ENCODE results near the gene NCOR1.

Gene NCOR1

DNA sequence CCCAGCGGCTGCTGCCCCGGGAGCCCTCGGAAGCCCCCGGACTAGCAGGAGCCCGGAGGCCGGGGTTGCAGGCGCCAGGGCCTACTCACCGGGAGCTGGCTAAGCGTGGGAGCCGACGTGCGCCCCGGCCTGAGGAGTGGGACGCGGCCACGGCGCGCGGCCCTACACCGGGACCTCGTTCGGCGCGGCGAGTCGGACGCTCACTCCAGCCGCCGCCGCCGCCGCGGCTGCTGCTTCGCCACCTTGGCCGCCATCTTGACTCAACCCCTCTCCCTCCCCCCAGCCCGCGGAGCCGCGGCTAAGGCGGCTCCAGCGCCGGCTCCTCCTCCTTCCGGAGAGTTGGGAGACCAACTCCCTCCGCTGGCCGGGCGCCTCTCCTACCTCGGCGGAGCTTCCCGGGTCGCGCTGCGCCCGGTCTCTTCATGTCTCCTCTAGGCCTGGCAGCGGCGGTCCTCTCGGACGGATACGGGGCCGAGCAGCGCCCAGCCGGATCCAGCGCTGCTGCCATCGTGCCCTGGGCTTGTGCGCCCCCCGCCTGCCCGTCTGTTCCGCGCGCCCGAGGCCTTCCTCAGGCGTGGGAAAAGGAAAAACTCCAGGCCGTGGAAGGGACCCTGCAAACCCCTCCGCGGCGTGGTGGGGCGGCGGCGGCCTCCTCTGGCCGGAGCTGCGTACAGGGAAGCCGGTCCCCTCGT is at the start of gene NCOR1:
Gene NCOR1 (minus strand): TSS at position 262 of the 692 bp plus-strand sequence. CDS start 20,965 bp downstream, outside the sequence.
- Histone ChIP-seq H3K9ac (ENCODE audit: low read length) (peak within 1 kb of the TSS; percentile 90), H3K36me3 (ENCODE audit: control insufficient read depth, low read depth, low read length) (no peaks in the 10 kb centered on the region), H3K27me3 (ENCODE audit: control insufficient read depth, insufficient read depth, low read length) (no peaks in the 10 kb centered on the region), H3K4me3 (ENCODE audit: low read length) (peak within 1 kb of the TSS; percentile 83), H3K4me1 (ENCODE audit: control insufficient read depth, low read depth, low read length) (peaks cover 8% of the 10 kb centered on the region), H3K9me3 (ENCODE audit: control insufficient read depth, low read depth, low read length) (no peaks in the 10 kb centered on the region), H3K27ac (ENCODE audit: low read length) (peak within 1 kb of the TSS; percentile 83)

DNA sequence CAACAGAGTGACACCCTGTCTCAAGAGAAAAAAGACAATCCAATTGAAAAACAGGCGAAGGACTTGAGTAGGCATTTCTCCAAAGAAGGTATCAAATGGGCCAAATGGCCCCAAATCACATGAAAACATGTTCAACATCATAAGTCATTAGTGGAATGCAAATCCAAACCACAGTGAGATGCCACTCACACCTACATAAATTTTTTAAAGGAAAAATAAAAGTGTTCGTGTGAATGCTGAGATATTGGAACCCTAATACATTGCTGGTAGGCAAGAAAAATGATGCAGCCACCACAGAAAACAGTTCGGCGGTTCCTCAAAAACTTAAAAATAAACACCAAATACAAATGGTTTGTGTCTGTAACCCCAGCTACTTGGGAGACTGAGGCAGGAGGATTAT is 46.9 kb upstream of the NCOR1 start:
- Histone ChIP-seq H3K9ac (ENCODE audit: low read length) (no peak overlapping the region), H3K9me3 (ENCODE audit: control insufficient read depth, low read depth, low read length) (no peaks in the 10 kb centered on the region), H3K36me3 (ENCODE audit: control insufficient read depth, low read depth, low read length) (no peaks in the 10 kb centered on the region), H3K27ac (ENCODE audit: low read length) (no peak overlapping the region), H3K27me3 (ENCODE audit: control insufficient read depth, insufficient read depth, low read length) (no peaks in the 10 kb centered on the region), H3K4me3 (ENCODE audit: low read length) (no peak overlapping the region), H3K4me1 (ENCODE audit: control insufficient read depth, low read depth, low read length) (no peaks in the 10 kb centered on the region)

DNA sequence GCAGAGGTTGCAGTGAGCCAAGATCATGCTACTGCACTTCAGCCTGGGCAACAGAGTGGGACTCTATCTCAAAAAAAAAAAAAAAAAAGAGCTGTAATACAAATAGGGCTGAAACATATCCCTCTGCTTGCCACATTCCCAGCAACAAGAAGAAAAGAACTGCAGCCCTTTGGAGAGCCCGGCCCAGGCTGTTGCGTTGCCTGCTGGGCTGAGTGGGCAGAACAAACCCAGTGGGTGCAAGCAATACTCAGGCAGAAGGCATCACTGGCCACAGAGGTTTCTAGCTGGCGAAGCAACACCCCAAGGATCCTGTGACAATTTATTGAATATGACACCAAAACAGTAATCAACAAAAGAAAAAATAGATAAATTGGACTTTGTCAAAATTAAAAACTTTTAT is 45.7 kb upstream of the NCOR1 start:
- Histone ChIP-seq H3K4me3 (ENCODE audit: low read length) (no peak overlapping the region), H3K9ac (ENCODE audit: low read length) (no peak overlapping the region), H3K9me3 (ENCODE audit: control insufficient read depth, low read depth, low read length) (no peaks in the 10 kb centered on the region), H3K4me1 (ENCODE audit: control insufficient read depth, low read depth, low read length) (no peaks in the 10 kb centered on the region), H3K36me3 (ENCODE audit: control insufficient read depth, low read depth, low read length) (no peaks in the 10 kb centered on the region), H3K27ac (ENCODE audit: low read length) (no peak overlapping the region), H3K27me3 (ENCODE audit: control insufficient read depth, insufficient read depth, low read length) (no peaks in the 10 kb centered on the region)

DNA sequence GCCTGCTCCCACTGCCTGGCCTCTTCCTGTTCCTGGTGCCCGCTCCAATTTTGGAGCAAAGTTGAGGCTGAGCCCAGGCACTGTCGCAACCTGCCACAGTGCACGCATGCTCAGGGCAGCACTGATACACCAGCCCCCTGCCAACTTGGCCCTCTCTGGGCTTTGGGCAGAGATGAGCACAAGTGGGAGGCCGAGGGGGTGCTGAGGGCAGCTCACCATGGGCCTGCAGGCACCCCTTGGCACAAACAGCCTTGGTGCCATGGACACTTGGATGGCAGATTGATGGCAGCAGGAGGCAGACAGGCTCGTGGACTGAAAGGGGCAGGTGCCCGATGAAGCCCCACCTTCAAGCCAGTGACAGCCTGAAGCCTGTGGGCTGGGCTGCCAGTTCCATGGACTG is 44.6 kb upstream of the NCOR1 start:
- Histone ChIP-seq H3K9ac (ENCODE audit: low read length) (no peak overlapping the region), H3K36me3 (ENCODE audit: control insufficient read depth, low read depth, low read length) (no peaks in the 10 kb centered on the region), H3K4me1 (ENCODE audit: control insufficient read depth, low read depth, low read length) (peaks cover 11% of the 10 kb centered on the region), H3K4me3 (ENCODE audit: low read length) (no peak overlapping the region), H3K27ac (ENCODE audit: low read length) (no peak overlapping the region), H3K9me3 (ENCODE audit: control insufficient read depth, low read depth, low read length) (no peaks in the 10 kb centered on the region), H3K27me3 (ENCODE audit: control insufficient read depth, insufficient read depth, low read length) (no peaks in the 10 kb centered on the region)

DNA sequence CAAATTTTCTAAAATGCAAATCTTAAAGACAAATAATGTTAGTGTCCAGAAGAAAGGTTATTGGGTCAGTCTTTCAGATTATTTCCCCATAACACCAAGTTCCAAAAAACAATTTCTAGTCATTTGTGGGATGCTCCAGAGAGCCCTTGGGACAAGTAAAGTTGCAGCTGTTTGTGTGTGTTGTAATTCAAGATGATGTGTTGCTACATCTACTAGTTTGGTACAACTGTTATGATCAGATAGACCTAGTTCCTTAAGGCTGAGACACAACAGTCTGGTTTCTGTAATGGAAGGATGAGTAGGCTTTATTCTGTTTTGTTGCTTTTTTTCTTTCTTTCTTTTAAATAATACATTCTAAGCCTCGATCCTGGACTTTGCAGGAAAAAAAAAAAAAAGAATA is 43.6 kb upstream of the NCOR1 start:
- Histone ChIP-seq H3K9me3 (ENCODE audit: control insufficient read depth, low read depth, low read length) (no peaks in the 10 kb centered on the region), H3K27ac (ENCODE audit: low read length) (no peak overlapping the region), H3K4me1 (ENCODE audit: control insufficient read depth, low read depth, low read length) (peaks cover 11% of the 10 kb centered on the region), H3K4me3 (ENCODE audit: low read length) (no peak overlapping the region), H3K36me3 (ENCODE audit: control insufficient read depth, low read depth, low read length) (no peaks in the 10 kb centered on the region), H3K9ac (ENCODE audit: low read length) (no peak overlapping the region), H3K27me3 (ENCODE audit: control insufficient read depth, insufficient read depth, low read length) (no peaks in the 10 kb centered on the region)

DNA sequence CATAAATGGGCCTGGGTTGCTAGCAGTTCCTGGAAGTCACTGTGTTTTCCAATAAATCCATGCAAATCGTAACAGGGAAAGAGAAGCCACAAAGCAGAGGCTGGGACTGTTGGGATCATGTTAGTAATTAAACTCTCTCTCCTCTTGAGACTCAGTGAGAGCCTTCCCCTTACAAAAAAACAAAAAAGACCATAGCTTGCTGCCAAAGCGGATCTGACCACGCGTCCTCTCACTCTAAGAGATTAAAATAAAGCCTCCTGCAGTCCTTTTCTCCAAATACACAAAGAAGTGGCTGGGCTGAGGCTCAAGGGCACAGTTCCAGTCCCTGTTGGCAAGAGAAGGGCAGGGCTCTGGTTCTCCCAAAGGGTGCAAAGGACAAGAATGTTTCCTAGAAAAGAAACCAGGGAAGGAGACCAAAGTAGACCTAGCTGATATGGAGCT is 40.2 kb upstream of the NCOR1 start:
- Histone ChIP-seq H3K4me1 (ENCODE audit: control insufficient read depth, low read depth, low read length) (peaks cover 11% of the 10 kb centered on the region), H3K36me3 (ENCODE audit: control insufficient read depth, low read depth, low read length) (no peaks in the 10 kb centered on the region), H3K27ac (ENCODE audit: low read length) (peak overlapping the region; percentile 0), H3K4me3 (ENCODE audit: low read length) (no peak overlapping the region), H3K9me3 (ENCODE audit: control insufficient read depth, low read depth, low read length) (no peaks in the 10 kb centered on the region), H3K27me3 (ENCODE audit: control insufficient read depth, insufficient read depth, low read length) (no peaks in the 10 kb centered on the region), H3K9ac (ENCODE audit: low read length) (peak overlapping the region; percentile 11)

DNA sequence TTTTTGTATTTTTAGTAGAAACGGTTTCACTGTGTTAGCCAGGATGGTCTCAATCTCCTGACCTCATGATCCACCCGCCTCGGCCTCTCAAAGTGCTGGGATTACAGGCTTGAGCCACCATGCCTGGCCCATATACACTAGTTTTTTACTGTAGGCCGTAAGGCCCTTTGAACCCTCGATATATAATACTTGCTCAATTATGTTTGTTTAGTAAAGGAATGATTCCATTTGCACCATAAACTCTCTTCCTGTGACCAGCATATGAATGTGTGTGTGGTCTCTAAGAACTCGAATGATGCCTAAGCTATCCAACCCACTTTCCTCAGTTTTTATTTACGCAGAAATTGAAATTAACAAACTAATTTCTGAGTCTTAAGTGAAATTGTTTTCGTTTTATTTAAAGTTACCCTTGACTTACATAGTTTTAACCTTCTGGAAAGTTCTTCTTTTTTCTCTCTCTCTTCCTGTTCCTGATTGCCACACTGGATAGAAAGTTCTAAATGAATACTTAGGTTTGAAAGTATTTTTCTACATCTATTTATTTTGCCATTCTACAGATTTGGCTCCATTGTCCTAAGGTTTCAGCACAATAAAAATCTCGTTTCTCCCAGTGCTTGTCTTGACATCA is 39.6 kb upstream of the NCOR1 start:
- Histone ChIP-seq H3K27ac (ENCODE audit: low read length) (peak overlapping the region; percentile 0), H3K36me3 (ENCODE audit: control insufficient read depth, low read depth, low read length) (no peaks in the 10 kb centered on the region), H3K9me3 (ENCODE audit: control insufficient read depth, low read depth, low read length) (no peaks in the 10 kb centered on the region), H3K9ac (ENCODE audit: low read length) (no peak overlapping the region), H3K4me3 (ENCODE audit: low read length) (no peak overlapping the region), H3K27me3 (ENCODE audit: control insufficient read depth, insufficient read depth, low read length) (no peaks in the 10 kb centered on the region), H3K4me1 (ENCODE audit: control insufficient read depth, low read depth, low read length) (peaks cover 11% of the 10 kb centered on the region)

DNA sequence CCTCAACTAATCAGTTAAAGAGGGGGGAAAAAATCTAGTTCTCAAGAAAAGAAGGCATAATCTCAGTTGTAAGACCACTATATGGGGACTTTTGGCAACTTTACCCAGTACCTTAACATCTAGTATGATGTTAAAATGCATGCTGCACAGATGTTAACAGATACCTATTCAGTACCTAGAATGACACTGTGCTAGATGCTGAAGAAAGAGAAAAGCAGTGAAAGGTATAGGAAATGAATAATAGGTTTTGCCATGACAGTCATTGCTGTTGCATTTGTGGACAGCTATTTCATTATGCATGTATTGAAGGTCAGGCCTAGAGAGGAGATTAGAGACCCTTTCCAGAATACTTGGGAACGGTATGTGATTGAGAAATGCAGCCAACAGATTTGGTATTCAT is 36.2 kb upstream of the NCOR1 start:
- H3K27ac ChIP-seq (ENCODE audit: low read length): no peak overlapping the region
- H3K9me3 ChIP-seq (ENCODE audit: control insufficient read depth, low read depth, low read length): no peaks in the 10 kb centered on the region
- H3K27me3 ChIP-seq (ENCODE audit: control insufficient read depth, insufficient read depth, low read length): no peaks in the 10 kb centered on the region
- no peak overlapping the region for H3K9ac ChIP-seq (ENCODE audit: low read length)
- no peak overlapping the region for H3K4me3 ChIP-seq (ENCODE audit: low read length)
- H3K4me1 ChIP-seq (ENCODE audit: control insufficient read depth, low read depth, low read length): peaks cover 11% of the 10 kb centered on the region
- H3K36me3 ChIP-seq (ENCODE audit: control insufficient read depth, low read depth, low read length): no peaks in the 10 kb centered on the region

DNA sequence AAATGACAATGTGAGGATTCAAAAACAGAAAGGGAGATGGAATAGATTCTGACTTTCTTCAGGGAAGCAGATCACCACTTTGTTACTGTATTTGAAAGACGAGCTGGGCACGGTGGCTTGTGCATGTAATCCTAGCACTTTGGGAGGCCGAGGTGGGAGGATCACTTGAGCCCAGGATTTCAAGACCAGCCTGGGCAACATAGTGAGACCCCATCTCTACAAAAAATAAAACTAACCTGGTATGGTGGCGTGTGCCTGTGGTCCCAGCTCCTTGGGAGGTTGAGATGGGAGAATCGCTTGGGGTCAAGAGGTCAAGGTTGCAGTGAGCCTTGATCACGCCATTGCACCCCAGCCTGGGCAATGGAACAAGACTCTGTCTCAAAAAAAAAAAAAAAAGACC is 35.7 kb upstream of the NCOR1 start:
- Histone ChIP-seq H3K27ac (ENCODE audit: low read length) (no peak overlapping the region), H3K27me3 (ENCODE audit: control insufficient read depth, insufficient read depth, low read length) (no peaks in the 10 kb centered on the region), H3K9ac (ENCODE audit: low read length) (no peak overlapping the region), H3K9me3 (ENCODE audit: control insufficient read depth, low read depth, low read length) (no peaks in the 10 kb centered on the region), H3K4me1 (ENCODE audit: control insufficient read depth, low read depth, low read length) (peaks cover 11% of the 10 kb centered on the region), H3K4me3 (ENCODE audit: low read length) (no peak overlapping the region), H3K36me3 (ENCODE audit: control insufficient read depth, low read depth, low read length) (no peaks in the 10 kb centered on the region)

DNA sequence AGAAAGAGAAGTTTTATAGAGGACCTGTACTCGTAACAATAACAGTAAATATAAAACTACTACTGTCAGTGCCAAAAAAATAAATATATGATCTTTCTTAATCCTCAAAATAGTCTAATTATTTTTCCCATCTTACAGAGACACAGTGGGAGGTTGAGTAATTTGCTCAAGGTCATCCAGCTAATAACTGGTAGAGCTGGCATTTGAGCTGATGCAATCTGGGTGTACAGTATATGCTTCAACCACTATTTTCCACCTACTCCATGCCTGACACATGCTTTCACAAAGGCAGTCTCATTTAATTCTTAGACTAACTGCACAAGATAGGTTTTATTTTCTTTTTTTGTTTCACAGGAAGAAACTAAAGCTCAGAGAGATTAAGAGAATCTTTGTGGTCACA is 35.3 kb upstream of the NCOR1 start:
- Histone ChIP-seq H3K4me3 (ENCODE audit: low read length) (no peak overlapping the region), H3K27me3 (ENCODE audit: control insufficient read depth, insufficient read depth, low read length) (no peaks in the 10 kb centered on the region), H3K9ac (ENCODE audit: low read length) (no peak overlapping the region)

DNA sequence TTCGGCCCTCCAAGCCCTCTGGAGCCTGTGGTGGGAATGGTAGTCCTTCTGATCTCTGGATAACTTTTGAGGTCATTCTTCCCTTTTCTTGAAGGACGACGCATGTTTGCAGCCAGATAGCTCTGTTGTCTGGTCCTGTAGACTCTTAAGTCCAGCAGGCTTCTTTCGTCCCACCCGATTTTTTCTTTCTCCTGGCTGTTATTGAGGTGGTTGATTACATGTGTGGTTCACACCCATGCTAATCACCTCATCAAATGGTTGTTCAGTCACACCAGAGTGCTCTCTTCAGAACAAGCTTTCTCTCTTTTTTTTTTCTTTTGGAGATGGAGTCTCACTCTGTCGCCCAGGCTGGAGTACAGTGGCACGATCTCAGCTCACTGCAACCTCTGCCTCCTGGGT is 32.3 kb upstream of the NCOR1 start:
- Histone ChIP-seq H3K9me3 (ENCODE audit: control insufficient read depth, low read depth, low read length) (no peaks in the 10 kb centered on the region), H3K27me3 (ENCODE audit: control insufficient read depth, insufficient read depth, low read length) (no peaks in the 10 kb centered on the region), H3K9ac (ENCODE audit: low read length) (no peak overlapping the region), H3K27ac (ENCODE audit: low read length) (no peak overlapping the region), H3K4me1 (ENCODE audit: control insufficient read depth, low read depth, low read length) (peaks cover 8% of the 10 kb centered on the region), H3K4me3 (ENCODE audit: low read length) (no peak overlapping the region), H3K36me3 (ENCODE audit: control insufficient read depth, low read depth, low read length) (no peaks in the 10 kb centered on the region)

More for the DNA sequence above, 35.3 kb upstream of the NCOR1 start:
- Histone ChIP-seq H3K27ac (ENCODE audit: low read length) (no peak overlapping the region), H3K9me3 (ENCODE audit: control insufficient read depth, low read depth, low read length) (no peaks in the 10 kb centered on the region), H3K4me1 (ENCODE audit: control insufficient read depth, low read depth, low read length) (peaks cover 8% of the 10 kb centered on the region), H3K36me3 (ENCODE audit: control insufficient read depth, low read depth, low read length) (no peaks in the 10 kb centered on the region)

All from iPS-18a (cell line).